ENCODE data around the gene UBE2F. TPM values are rescaled to one million over a fixed set of nuclear protein-coding genes. Genes with fewer than 3 reads are reported as not detected.

The UBE2F gene
- polyA plus RNA-seq, 1 of the 3 experiments (the other 2 are of a cell fraction): 56.9 TPM

GRCh38 chr2:238083919-238084318 is 117.1 kb downstream of the UBE2F start:
- Histone ChIP-seq H3K4me3 (ENCODE audit: low read depth in 2 of 2, low read length in 1 of 2) (no peak overlapping the region), H4K20me1 (ENCODE audit: insufficient read depth) (no peaks in the 10 kb centered on the region), H2AFZ (ENCODE audit: low read depth) (no peak overlapping the region), H3K79me2 (ENCODE audit: insufficient read depth) (no peaks in the 10 kb centered on the region), H3K36me3 (replicated peaks in 1 of 2; ENCODE audit: control insufficient read depth in 1 of 2, insufficient read depth in 2 of 2, low read length in 1 of 2) (peaks cover 31 to 39% of the 10 kb centered on the region in 2 experiments), H3K27ac (ENCODE audit: low read depth in 2 of 2, low read length in 1 of 2) (no peak overlapping the region), H3K9me3 (no peaks in the 10 kb centered on the region), H3K4me1 (ENCODE audit: control insufficient read depth in 1 of 2, insufficient read depth in 2 of 2, low read depth in 1 of 2, low read length in 1 of 2) (peaks cover 0 to 10% of the 10 kb centered on the region in 2 experiments; a peak in 1 of 4 replicates), H3K27me3 (ENCODE audit: insufficient read depth) (no peaks in the 10 kb centered on the region), H3K9ac (no peak overlapping the region), H3K4me2 (no peak overlapping the region), H3F3A (replicated peaks; ENCODE audit: insufficient read depth) (no peaks in the 10 kb centered on the region), H3K9me2 (no peaks in the 10 kb centered on the region)
- ChIA-PET POLR2A (no interaction called here), CTCF (no interaction called here)
- no peak for DNase-seq
- no peak for TF ChIP-seq GABPA (IDR thresholded peaks at IDR 0.05; ENCODE audit: low read depth)
- TF ChIP-seq YY1 (IDR thresholded peaks at IDR 0.05; ENCODE audit: low read depth): no peak
- TF ChIP-seq TAF1 (IDR thresholded peaks at IDR 0.05; ENCODE audit: borderline replicate concordance, low read depth, low read length): no peak
- no peak for TF ChIP-seq FOSL2 (IDR thresholded peaks at IDR 0.05; ENCODE audit: borderline replicate concordance, low read depth)
- TF ChIP-seq USF1 (IDR thresholded peaks at IDR 0.05; ENCODE audit: borderline replicate concordance, low read depth): no peak
- TF ChIP-seq EZH2phosphoT487 (IDR thresholded peaks at IDR 0.05; ENCODE audit: borderline replicate concordance, low read depth): no peak
- TF ChIP-seq EP300 (IDR thresholded peaks at IDR 0.05; ENCODE audit: borderline replicate concordance in 1 of 2, low read depth in 1 of 2, low read length in 1 of 2): no peak
- WGBS (ENCODE audit: low lambda C conversion rate): 94% methylated on average over 5 of the region's 5 CpGs

GRCh38 chr2:238084761-238085160 is 117.9 kb downstream of the UBE2F start:
- no peak overlapping the region for H3K4me2 ChIP-seq
- WGBS (ENCODE audit: low lambda C conversion rate): 97% methylated on average over 7 of the region's 7 CpGs
- no peaks in the 10 kb centered on the region for H3F3A ChIP-seq (replicated peaks; ENCODE audit: insufficient read depth)
- peaks cover 0 to 10% of the 10 kb centered on the region in 2 experiments; a peak in 1 of 4 replicates for H3K4me1 ChIP-seq (ENCODE audit: control insufficient read depth in 1 of 2, insufficient read depth in 2 of 2, low read depth in 1 of 2, low read length in 1 of 2)
- POLR2A ChIA-PET: no interaction called here
- no peak overlapping the region for H3K9ac ChIP-seq
- no peak overlapping the region for H2AFZ ChIP-seq (ENCODE audit: low read depth)
- peaks cover 28 to 38% of the 10 kb centered on the region in 2 experiments for H3K36me3 ChIP-seq (replicated peaks in 1 of 2; ENCODE audit: control insufficient read depth in 1 of 2, insufficient read depth in 2 of 2, low read length in 1 of 2)
- no peak for DNase-seq
- H3K79me2 ChIP-seq (ENCODE audit: insufficient read depth): no peaks in the 10 kb centered on the region
- no peaks in the 10 kb centered on the region for H4K20me1 ChIP-seq (ENCODE audit: insufficient read depth)
- no peak overlapping the region for H3K27ac ChIP-seq (ENCODE audit: low read depth in 2 of 2, low read length in 1 of 2)
- no peak overlapping the region for H3K4me3 ChIP-seq (ENCODE audit: low read depth in 2 of 2, low read length in 1 of 2)
- TF ChIP-seq RFX5 (IDR thresholded peaks at IDR 0.05; ENCODE audit: low read length): no peak
- no peak for TF ChIP-seq POLR2AphosphoS5 (IDR thresholded peaks at IDR 0.05; ENCODE audit: low read depth, low read length)
- TF ChIP-seq MEF2A (IDR thresholded peaks at IDR 0.05; ENCODE audit: borderline replicate concordance, low read depth): no peak
- no peak for TF ChIP-seq TEAD4 (IDR thresholded peaks at IDR 0.05; ENCODE audit: borderline replicate concordance, insufficient read depth)
- no peak for TF ChIP-seq USF2 (IDR thresholded peaks at IDR 0.05; ENCODE audit: borderline replicate concordance, low read depth, low read length)
- TF ChIP-seq RAD21 (IDR thresholded peaks at IDR 0.05; ENCODE audit: low read length): no peak
- no peak for TF ChIP-seq FOXM1 (IDR thresholded peaks at IDR 0.05; ENCODE audit: low read depth)
- no peak for TF ChIP-seq EP300 (IDR thresholded peaks at IDR 0.05; ENCODE audit: borderline replicate concordance in 1 of 2, low read depth in 1 of 2, low read length in 1 of 2)
- no peak for TF ChIP-seq RCOR1 (IDR thresholded peaks at IDR 0.05; ENCODE audit: low read length)
- TF ChIP-seq JUND (IDR thresholded peaks at IDR 0.05): no peak
- no peak for TF ChIP-seq TCF12 (IDR thresholded peaks at IDR 0.05)
- no peaks in the 10 kb centered on the region for H3K9me3 ChIP-seq
- CTCF ChIA-PET: interaction anchor here (0.7 kb wide), 1 partner anchor 23 kb away, joined by 3 read pairs; no protein-coding TSS in a partner anchor
- no peaks in the 10 kb centered on the region for H3K9me2 ChIP-seq
- no peaks in the 10 kb centered on the region for H3K27me3 ChIP-seq (ENCODE audit: insufficient read depth)
